ENCODE results near the gene TSHZ2. TPM values are rescaled to one million over a fixed set of nuclear protein-coding genes. Genes with fewer than 3 reads are reported as not detected.

The TSHZ2 gene
- total RNA-seq, 6 experiments from 2014 or later, result 14.2 to 28.1 (median 21.0) TPM

- H3K4me1 ChIP-seq, result no peaks in the 10 kb centered on the region
These were observed 150.7 kb downstream of the TSHZ2 start for GRCh38 chr20:53122853-53123252.

GRCh38 chr20:53124075-53124551 lies 152.0 kb downstream of the TSHZ2 start:
- Histone ChIP-seq H3K27ac (no peak overlapping the region), H3K36me3 (no peaks in the 10 kb centered on the region), H3K27me3 (no peaks in the 10 kb centered on the region), H3K4me1 (no peaks in the 10 kb centered on the region), H3K9me3 (no peaks in the 10 kb centered on the region), H3K4me3 (no peak overlapping the region)
- TF ChIP-seq POLR2A (IDR thresholded peaks at IDR 0.05), result no peak
- no peak for TF ChIP-seq CTCF (IDR thresholded peaks at IDR 0.05)
- ATAC-seq, result peak in 3 of 4 donors; percentile 43 to 60 (median 47)
- no peak for DNase-seq
- intact Hi-C loops (cut with DNase I), result no loop called here
- WGBS (ENCODE audit: insufficient coverage, low coverage, low lambda C conversion rate, missing lambda C conversion rate), result 68% methylated on average over 3 of the region's 3 CpGs

More at GRCh38 chr20:53122853-53123252, 150.7 kb downstream of the TSHZ2 start:
- H3K27ac ChIP-seq, result no peak overlapping the region
- ATAC-seq (no peak), DNase-seq (no peak)
- 87% methylated on average over 4 of the region's 4 CpGs for WGBS (ENCODE audit: insufficient coverage, low coverage, low lambda C conversion rate, missing lambda C conversion rate)
- no peaks in the 10 kb centered on the region for H3K27me3 ChIP-seq
- no peak overlapping the region for H3K4me3 ChIP-seq
- intact Hi-C loops (cut with DNase I), result no loop called here
- H3K36me3 ChIP-seq, result no peaks in the 10 kb centered on the region
- TF ChIP-seq POLR2A (IDR thresholded peaks at IDR 0.05) (no peak), CTCF (IDR thresholded peaks at IDR 0.05) (no peak)
- no peaks in the 10 kb centered on the region for H3K9me3 ChIP-seq

GRCh38 chr20:53124803-53125202 lies 152.6 kb downstream of the TSHZ2 start:
- intact Hi-C loops (cut with DNase I), result no loop called here
- no peaks in the 10 kb centered on the region for H3K27me3 ChIP-seq
- 30% methylated on average over 3 of the region's 3 CpGs for WGBS (ENCODE audit: insufficient coverage, low coverage, low lambda C conversion rate, missing lambda C conversion rate)
- TF ChIP-seq CTCF (IDR thresholded peaks at IDR 0.05), result no peak
- no peak for TF ChIP-seq POLR2A (IDR thresholded peaks at IDR 0.05)
- no peaks in the 10 kb centered on the region for H3K4me1 ChIP-seq
- peak in 1 of 4 donors; percentile 50 for ATAC-seq
- H3K27ac ChIP-seq, result no peak overlapping the region
- H3K36me3 ChIP-seq, result no peaks in the 10 kb centered on the region
- no peak for DNase-seq
- H3K4me3 ChIP-seq, result no peak overlapping the region
- H3K9me3 ChIP-seq, result no peaks in the 10 kb centered on the region

- TF ChIP-seq POLR2A (IDR thresholded peaks at IDR 0.05), result no peak
- TF ChIP-seq CTCF (IDR thresholded peaks at IDR 0.05), result no peak
- H3K27me3 ChIP-seq, result no peaks in the 10 kb centered on the region
- H3K4me3 ChIP-seq, result no peak overlapping the region
- H3K27ac ChIP-seq, result no peak overlapping the region
- intact Hi-C loops (cut with DNase I), result no loop called here
- H3K9me3 ChIP-seq, result no peaks in the 10 kb centered on the region
- H3K4me1 ChIP-seq, result no peaks in the 10 kb centered on the region
- H3K36me3 ChIP-seq, result no peaks in the 10 kb centered on the region
- ATAC-seq (no peak), DNase-seq (no peak)
- 79% methylated on average over 7 of the region's 7 CpGs for WGBS (ENCODE audit: insufficient coverage, low coverage, low lambda C conversion rate, missing lambda C conversion rate)
These were observed 154.0 kb downstream of the TSHZ2 start for GRCh38 chr20:53126185-53126584.

DNA sequence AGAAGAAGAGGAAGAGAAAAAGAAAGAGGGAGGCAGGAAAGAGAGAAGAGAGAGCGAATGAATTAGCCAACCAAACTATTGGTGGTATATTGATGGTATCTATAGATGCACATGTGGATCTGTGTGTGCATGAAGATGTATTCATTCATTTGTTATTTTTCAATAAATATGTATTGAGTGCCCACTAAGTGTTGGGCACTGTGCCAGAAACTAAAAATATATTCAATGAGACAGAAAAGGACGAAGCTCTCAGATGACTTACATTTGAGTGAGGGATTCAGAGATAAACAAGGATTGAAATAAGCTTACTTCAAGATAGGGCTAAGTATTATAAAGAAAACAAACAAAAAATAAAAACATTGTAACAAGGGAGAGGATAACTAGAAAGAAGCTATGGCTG lies 154.9 kb downstream of the TSHZ2 start:
- no peak for ATAC-seq
- WGBS (ENCODE audit: insufficient coverage, low coverage, low lambda C conversion rate, missing lambda C conversion rate), result 82% methylated on average over 2 of the region's 2 CpGs
- no peak for TF ChIP-seq CTCF (IDR thresholded peaks at IDR 0.05)
- no peak for TF ChIP-seq POLR2A (IDR thresholded peaks at IDR 0.05)

More for the DNA sequence above, 154.9 kb downstream of the TSHZ2 start:
- Histone ChIP-seq H3K4me3 (no peak overlapping the region), H3K27ac (no peak overlapping the region), H3K36me3 (no peaks in the 10 kb centered on the region), H3K4me1 (no peaks in the 10 kb centered on the region), H3K9me3 (no peaks in the 10 kb centered on the region), H3K27me3 (no peaks in the 10 kb centered on the region)
- intact Hi-C loops (cut with DNase I), result no loop called here
- DNase-seq, result no peak
